GM10266 (cell line): ENCODE results near the gene MGAT3.

Experiments used
- DNase-seq: peaks from one replicate; pipeline ENCODE4 v3.0.0; 2012; ENCODE audit errors: extremely low spot score
- TF ChIP-seq, protein P1 (sequence below): IDR thresholded peaks from 2 replicates; pipeline ENCODE4 v1.5.1; 2012; ENCODE audit warnings: mild to moderate bottlenecking, low read depth; ENCODE audit not compliant: control insufficient read depth, insufficient read depth; ENCODE audit errors: missing control alignments

The MGAT3 gene

DNA sequence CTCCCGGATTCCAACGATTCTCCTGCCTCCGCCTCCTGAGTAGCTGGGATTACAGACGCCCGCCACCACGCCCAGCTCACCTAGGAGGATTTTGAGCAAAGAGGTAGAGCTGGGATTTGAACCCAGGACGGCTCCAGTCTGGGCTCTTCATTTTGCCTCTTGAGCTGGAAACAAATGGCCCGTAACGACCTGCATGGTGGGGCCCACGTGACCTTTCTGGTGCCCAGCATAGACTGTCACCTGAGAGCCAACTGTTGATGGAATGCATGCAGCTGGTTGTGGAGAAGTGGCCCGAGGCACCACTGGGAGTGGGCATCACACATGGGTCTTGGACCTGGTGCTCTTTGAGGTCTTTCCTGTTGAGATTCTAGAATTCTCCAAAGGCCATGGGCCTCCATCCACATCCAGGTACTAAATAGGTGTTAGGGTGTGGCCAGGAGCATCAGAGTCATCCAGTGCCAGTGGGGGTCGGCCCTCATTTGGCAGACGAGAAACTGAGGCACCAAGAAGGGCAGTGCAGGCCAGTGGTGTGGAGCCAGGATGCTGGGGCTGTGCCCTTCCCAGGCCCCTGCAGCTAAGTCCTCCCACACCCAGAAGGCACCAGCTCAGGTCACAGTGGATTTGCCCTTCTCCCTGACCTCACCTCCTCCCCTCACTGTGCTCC is 67.4 kb downstream of the MGAT3 start:
- TF ChIP-seq, protein P1, sequence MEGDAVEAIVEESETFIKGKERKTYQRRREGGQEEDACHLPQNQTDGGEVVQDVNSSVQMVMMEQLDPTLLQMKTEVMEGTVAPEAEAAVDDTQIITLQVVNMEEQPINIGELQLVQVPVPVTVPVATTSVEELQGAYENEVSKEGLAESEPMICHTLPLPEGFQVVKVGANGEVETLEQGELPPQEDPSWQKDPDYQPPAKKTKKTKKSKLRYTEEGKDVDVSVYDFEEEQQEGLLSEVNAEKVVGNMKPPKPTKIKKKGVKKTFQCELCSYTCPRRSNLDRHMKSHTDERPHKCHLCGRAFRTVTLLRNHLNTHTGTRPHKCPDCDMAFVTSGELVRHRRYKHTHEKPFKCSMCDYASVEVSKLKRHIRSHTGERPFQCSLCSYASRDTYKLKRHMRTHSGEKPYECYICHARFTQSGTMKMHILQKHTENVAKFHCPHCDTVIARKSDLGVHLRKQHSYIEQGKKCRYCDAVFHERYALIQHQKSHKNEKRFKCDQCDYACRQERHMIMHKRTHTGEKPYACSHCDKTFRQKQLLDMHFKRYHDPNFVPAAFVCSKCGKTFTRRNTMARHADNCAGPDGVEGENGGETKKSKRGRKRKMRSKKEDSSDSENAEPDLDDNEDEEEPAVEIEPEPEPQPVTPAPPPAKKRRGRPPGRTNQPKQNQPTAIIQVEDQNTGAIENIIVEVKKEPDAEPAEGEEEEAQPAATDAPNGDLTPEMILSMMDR: no peak
- DNase-seq: no peak

DNA sequence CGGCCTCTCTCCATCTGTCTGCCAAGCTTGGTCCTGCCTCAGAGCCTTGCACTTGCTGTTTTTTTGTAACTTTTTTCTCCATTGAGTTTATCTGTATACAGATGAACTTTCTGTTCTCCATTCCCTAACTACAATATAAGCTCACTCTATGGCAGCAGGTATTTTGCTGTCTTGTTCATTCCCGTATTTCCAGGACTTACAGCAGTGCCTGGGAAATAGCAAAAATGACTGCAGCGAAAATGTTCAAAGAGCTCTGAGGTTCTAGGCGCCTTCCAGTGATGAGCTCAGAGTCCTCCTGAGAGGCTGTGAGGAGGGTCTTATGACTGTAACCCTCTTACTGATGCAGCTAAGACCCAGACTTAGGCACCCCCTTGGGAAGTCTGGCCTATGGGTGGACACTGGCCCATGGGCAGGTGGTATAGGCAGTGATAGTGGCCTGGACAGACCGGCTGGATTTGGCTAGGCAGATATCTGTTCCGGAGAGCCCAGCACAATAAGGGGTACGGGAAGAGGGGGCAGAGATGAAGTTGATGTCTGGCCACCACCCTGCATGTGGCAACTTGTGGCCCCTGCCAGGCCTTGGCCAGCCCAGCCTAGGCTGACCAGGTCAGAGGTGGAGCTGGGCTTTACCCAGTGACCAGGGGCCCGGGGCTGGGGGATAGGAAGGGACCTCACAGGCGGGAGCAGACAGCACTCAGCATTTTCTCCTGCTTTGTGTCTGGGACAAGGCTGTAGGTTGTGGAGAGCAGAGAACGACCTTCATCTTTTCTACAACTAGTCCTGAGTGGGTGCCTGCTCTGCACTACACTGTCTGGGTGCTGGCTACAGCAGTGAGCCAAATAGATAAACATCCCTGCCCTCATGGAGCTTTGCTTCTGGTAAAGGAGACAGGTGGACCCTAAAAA is 68.2 kb downstream of the MGAT3 start:
- TF ChIP-seq, protein P1: no peak
- no peak for DNase-seq

DNA sequence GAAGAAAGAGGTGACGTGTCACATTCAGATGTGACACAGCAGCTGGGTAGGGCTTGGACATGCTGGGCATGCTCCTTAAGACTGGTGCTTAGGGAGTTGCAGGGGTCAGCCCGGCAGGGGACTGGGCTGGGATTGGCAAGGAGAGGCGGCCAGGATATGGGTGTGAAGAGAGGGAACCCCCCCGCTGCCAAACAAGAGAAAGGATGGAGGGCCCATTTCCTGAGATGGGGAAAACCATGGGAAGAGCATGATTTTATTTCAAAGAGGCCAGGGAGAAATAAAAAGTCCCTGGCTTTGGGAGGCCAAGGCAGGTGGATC is 68.8 kb downstream of the MGAT3 start:
- no peak for DNase-seq
- TF ChIP-seq, protein P1: no peak

DNA sequence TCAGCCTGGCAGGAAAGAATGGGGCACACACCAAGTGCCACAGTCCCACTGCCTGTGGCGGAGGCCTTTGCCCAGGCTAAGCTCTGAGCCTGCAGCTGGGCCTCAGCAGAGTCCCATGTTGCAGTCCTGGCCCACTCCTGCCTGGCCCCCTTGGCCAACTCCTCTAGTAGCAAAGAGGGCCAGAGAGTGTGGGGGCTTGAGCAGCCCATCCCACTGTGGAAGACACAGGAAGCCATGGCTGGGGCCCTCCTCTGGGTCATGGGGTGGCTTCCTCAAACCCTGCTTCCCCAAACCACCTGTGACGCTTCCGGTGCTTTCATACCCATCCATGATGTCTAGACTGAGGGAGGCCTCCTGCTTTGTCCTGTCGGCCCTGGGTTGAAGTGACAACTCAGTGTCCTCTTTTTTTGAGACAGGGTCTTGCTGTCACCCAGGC is 69.9 kb downstream of the MGAT3 start:
- TF ChIP-seq, protein P1: no peak
- no peak for DNase-seq

DNA sequence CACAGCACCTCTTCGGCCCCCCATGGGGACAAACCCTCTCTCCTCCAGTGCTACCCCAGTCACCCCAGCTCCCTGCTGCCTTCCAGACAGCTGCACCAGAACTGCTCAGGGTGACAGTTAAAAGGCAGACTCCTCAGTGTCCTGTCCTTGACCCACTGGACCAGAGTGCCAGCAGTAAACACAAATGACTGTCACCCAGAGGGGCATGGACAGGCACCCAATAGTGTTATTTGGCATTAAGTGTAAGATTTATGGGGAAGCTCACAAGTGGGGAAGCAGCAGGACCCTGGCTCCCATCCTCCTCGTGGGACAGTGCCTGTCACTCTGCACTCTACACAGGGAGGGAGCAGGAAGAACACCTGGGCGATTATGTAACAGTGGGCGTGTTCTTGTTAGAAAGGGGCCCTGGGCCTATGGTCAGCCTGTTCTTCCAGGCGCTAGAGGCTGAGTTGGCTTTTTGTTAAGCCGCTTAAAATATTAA is 70.7 kb downstream of the MGAT3 start:
- DNase-seq: no peak
- TF ChIP-seq, protein P1: no peak

DNA sequence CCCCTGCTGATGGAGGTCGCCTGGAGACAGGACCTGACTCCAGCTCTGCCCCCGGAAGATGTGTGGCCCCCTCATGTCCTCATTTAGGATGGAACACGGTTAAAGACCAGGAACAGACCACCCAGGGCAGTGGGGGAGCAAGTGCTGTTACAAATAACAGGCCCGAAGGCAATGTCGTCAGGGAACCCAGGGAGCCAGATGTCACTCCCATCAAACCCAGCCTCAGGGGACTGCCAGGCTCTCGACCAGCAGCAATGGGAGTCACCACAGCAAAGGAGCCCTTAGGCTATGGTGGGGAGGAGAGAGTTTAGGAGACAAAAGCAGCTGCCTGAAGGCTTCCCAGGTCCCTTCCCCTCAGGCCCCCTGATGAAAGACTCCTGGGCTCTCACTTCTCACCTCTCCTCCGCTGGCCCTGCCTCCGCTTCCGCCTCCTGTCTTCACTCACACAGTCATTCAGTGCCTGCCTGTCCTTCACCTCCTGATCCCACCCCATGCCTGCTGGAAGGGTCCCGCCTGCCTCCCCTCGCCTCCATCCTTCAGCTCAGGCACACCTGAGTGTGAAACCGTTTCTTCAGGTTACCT is 71.4 kb downstream of the MGAT3 start:
- DNase-seq: no peak
- TF ChIP-seq, protein P1: no peak
